ENCODE measurements around the gene RNF149. TPM values are rescaled to one million over a fixed set of nuclear protein-coding genes. Genes with fewer than 3 reads are reported as not detected.
"Not testable (repeated sequence)": the region's sequence is repeated elsewhere in the genome, so short reads cannot be mapped to it uniquely, and the experiment has no call there.

Gene RNF149
- total RNA-seq, 6 experiments from 2014 or later, result 20.3 to 45.4 (median 32.2) TPM

- Histone ChIP-seq H3K27me3 (no peaks in the 10 kb centered on the region), H3K4me3 (no peak overlapping the region), H3K27ac (no peak overlapping the region), H3K9me3 (no peaks in the 10 kb centered on the region), H3K4me1 (no peaks in the 10 kb centered on the region), H3K36me3 (no peaks in the 10 kb centered on the region)
- TF ChIP-seq POLR2A (IDR thresholded peaks at IDR 0.05), result no peak
- TF ChIP-seq CTCF (IDR thresholded peaks at IDR 0.05), result no peak
- intact Hi-C loops (cut with DNase I), result no loop called here
- DNase-seq, result no peak
- 86% methylated on average over 1 of the region's 1 CpG for WGBS (ENCODE audit: insufficient coverage, low coverage, low lambda C conversion rate, missing lambda C conversion rate)
- ATAC-seq, result no peak
Measured at GRCh38 chr2:101325425-101325824, 16.9 kb upstream of the RNF149 start.

GRCh38 chr2:101316568-101316967 lies 8.1 kb upstream of the RNF149 start:
- H3K4me3 ChIP-seq; H3K9me3 ChIP-seq; ATAC-seq; H3K27me3 ChIP-seq; DNase-seq; H3K36me3 ChIP-seq; H3K4me1 ChIP-seq; H3K27ac ChIP-seq; intact Hi-C loops (cut with DNase I): not testable (repeated sequence)
- WGBS (ENCODE audit: insufficient coverage, low coverage, low lambda C conversion rate, missing lambda C conversion rate), result 88% methylated on average over 4 of the region's 6 CpGs

GRCh38 chr2:101311696-101312017 lies 3.2 kb upstream of the RNF149 start:
- DNase-seq (no peak), ATAC-seq (no peak)
- 79% methylated on average over 3 of the region's 3 CpGs for WGBS (ENCODE audit: insufficient coverage, low coverage, low lambda C conversion rate, missing lambda C conversion rate)
- Histone ChIP-seq H3K9me3 (no peaks in the 10 kb centered on the region), H3K36me3 (no peaks in the 10 kb centered on the region), H3K27me3 (no peaks in the 10 kb centered on the region), H3K4me1 (peaks cover 0 to 17% (median 0%) of the 10 kb centered on the region in 4 donors), H3K4me3 (no peak overlapping the region), H3K27ac (peak overlapping the region in 1 of 3 donors; percentile 28)
- intact Hi-C loops (cut with DNase I), result no loop called here
- TF ChIP-seq POLR2A (IDR thresholded peaks at IDR 0.05) (no peak), CTCF (IDR thresholded peaks at IDR 0.05) (no peak)

- intact Hi-C loops (cut with DNase I), result no loop called here
- TF ChIP-seq CTCF (IDR thresholded peaks at IDR 0.05) (no peak), POLR2A (IDR thresholded peaks at IDR 0.05) (no peak)
- H3K27ac ChIP-seq, result peak overlapping the region in 1 of 3 donors; percentile 28
- WGBS (ENCODE audit: insufficient coverage, low coverage, low lambda C conversion rate, missing lambda C conversion rate), result 59% methylated on average over 6 of the region's 7 CpGs
- no peaks in the 10 kb centered on the region for H3K36me3 ChIP-seq
- no peak for ATAC-seq
- no peaks in the 10 kb centered on the region for H3K9me3 ChIP-seq
- no peak for DNase-seq
- peaks cover 0 to 23% (median 0%) of the 10 kb centered on the region in 4 donors for H3K4me1 ChIP-seq
- H3K4me3 ChIP-seq, result no peak overlapping the region
- no peaks in the 10 kb centered on the region for H3K27me3 ChIP-seq
Measured at GRCh38 chr2:101310834-101311695, 2.6 kb upstream of the RNF149 start.

- Histone ChIP-seq H3K27ac (peak overlapping the region in 1 of 3 donors; percentile 0), H3K27me3 (no peaks in the 10 kb centered on the region), H3K9me3 (no peaks in the 10 kb centered on the region), H3K4me1 (peaks cover 0 to 28% (median 0%) of the 10 kb centered on the region in 4 donors), H3K4me3 (no peak overlapping the region), H3K36me3 (no peaks in the 10 kb centered on the region)
- DNase-seq, result no peak
- 60% methylated on average over 10 of the region's 10 CpGs for WGBS (ENCODE audit: insufficient coverage, low coverage, low lambda C conversion rate, missing lambda C conversion rate)
- ATAC-seq, result no peak
- TF ChIP-seq POLR2A (IDR thresholded peaks at IDR 0.05) (no peak), CTCF (IDR thresholded peaks at IDR 0.05) (no peak)
- intact Hi-C loops (cut with DNase I), result no loop called here
Measured at GRCh38 chr2:101310090-101310833, 1.8 kb upstream of the RNF149 start.
